OCI-LY7 (cell line): ENCODE results near the gene KRT86. TPM values are rescaled to one million over a fixed set of nuclear protein-coding genes. Genes with fewer than 3 reads are reported as not detected.
A peak's percentile ranks its signal among the peaks of the same experiment; 100 is the strongest.

Experiments used
- BruUV-seq: library from RNA; stranded (reverse); fragments of 400-500 nt; replicated peaks from 2 replicates; lab custom pipeline; 2021; lab: Mats Ljungman, UMichigan
- CTCF ChIA-PET: fragments of 300-600 bp; sonication (Branson Sonifier 250); formaldehyde crosslinking; loops from one replicate; lab custom pipeline; 2022; ENCODE audit warnings: antibody characterized with exemption; ENCODE audit not compliant: unreplicated experiment; lab: Charles Lee
- POLR2A ChIA-PET: fragments of 300-600 bp; sonication (Branson Sonifier 250); formaldehyde crosslinking; loops from one replicate; lab custom pipeline; 2022; ENCODE audit warnings: antibody characterized with exemption; lab: Charles Lee
- DNase-seq: peaks from one replicate; pipeline ENCODE4 v3.0.0-alpha.2; 2015; ENCODE audit warnings: low spot score
- H2AFZ ChIP-seq: fragments of 200-600 bp; sonication (generic), shearing (Covaris generic); 2 replicates; pipeline ENCODE4 v1.6.1; 2014; ENCODE audit warnings: mild to moderate bottlenecking, antibody characterized with exemption, low read length, moderate library complexity
- H3K27ac ChIP-seq: fragments of 200-600 bp; sonication (generic); 2 replicates; pipeline ENCODE4 v1.5.1; 2014; ENCODE audit warnings: mixed run types, low read depth, mild to moderate bottlenecking, moderate library complexity, low read length, inconsistent platforms; ENCODE audit not compliant: poor library complexity, severe bottlenecking
- H3K36me3 ChIP-seq: fragments of 200-600 bp; sonication (generic); 2 replicates; pipeline ENCODE4 v1.6.1; 2014; ENCODE audit warnings: mild to moderate bottlenecking, antibody characterized with exemption, low read length, moderate library complexity, mixed read lengths; ENCODE audit not compliant: insufficient read depth
- H3K4me1 ChIP-seq: fragments of 200-600 bp; sonication (generic); 2 replicates; pipeline ENCODE4 v1.5.1; 2014; ENCODE audit warnings: mild to moderate bottlenecking, low read length; ENCODE audit not compliant: insufficient read depth, poor library complexity, severe bottlenecking
- H3K4me2 ChIP-seq: fragments of 200-600 bp; sonication (generic); 2 replicates; pipeline ENCODE4 v1.6.1; 2014; ENCODE audit warnings: mild to moderate bottlenecking, low read length
- H3K4me3 ChIP-seq: fragments of 200-600 bp; sonication (generic); 2 replicates; pipeline ENCODE4 v1.5.1; 2014; ENCODE audit warnings: mild to moderate bottlenecking, low read depth, low read length; ENCODE audit not compliant: poor library complexity, severe bottlenecking
- H3K79me2 ChIP-seq: fragments of 200-600 bp; sonication (generic); 2 replicates; pipeline ENCODE4 v1.6.1; 2016; ENCODE audit warnings: low read depth, mild to moderate bottlenecking, low read length, moderate library complexity, mixed read lengths; ENCODE audit not compliant: insufficient read depth
- H3K9me2 ChIP-seq: fragments of 200-600 bp; sonication (generic); 2 replicates; pipeline ENCODE4 v1.6.1; 2016; ENCODE audit warnings: mild to moderate bottlenecking, low read length, mixed read lengths; ENCODE audit not compliant: insufficient read depth
- H3K9me3 ChIP-seq: fragments of 200-600 bp; sonication (generic); 2 replicates; pipeline ENCODE4 v1.6.1; 2014; ENCODE audit warnings: mild to moderate bottlenecking, mixed run types, low read length, mixed read lengths
- H4K20me1 ChIP-seq: fragments of 200-600 bp; sonication (generic); 2 replicates; pipeline ENCODE4 v1.6.1; 2014; ENCODE audit warnings: mild to moderate bottlenecking, antibody characterized with exemption, low read length, moderate library complexity, mixed read lengths; ENCODE audit not compliant: insufficient read depth
- CTCF ChIP-seq: fragments of 200-600 bp; sonication (generic); conservative IDR thresholded peaks from 2 replicates; pipeline ENCODE4 v1.5.1; 2014; ENCODE audit warnings: mild to moderate bottlenecking, antibody characterized with exemption, low read length, moderate library complexity, mixed read lengths
- EZH2phosphoT487 ChIP-seq: fragments of 200-600 bp; sonication (generic); IDR thresholded peaks from 2 replicates; pipeline ENCODE4 v1.6.1; 2018; ENCODE audit warnings: low read depth, borderline replicate concordance, mild to moderate bottlenecking, mixed run types, antibody characterized with exemption, low read length, moderate library complexity, mixed read lengths
- intact Hi-C: fragments of 100-400 bp; cut with micrococcal nuclease; formaldehyde crosslinking; loops from one replicate; pipeline ENCODE4 v1.10.0; 2022; ENCODE audit not compliant: unreplicated experiment
- total RNA-seq, 2 experiments: library from RNA; depleted of rRNA in 1 of 2; stranded (reverse); fragments of >200 nt in 1 of 2; shearing (Covaris generic) in 1 of 2; gene quantifications; 2 replicates each; pipeline ENCODE4 v1.2.3, GENCODE V29; 2014 to 2022

The KRT86 gene
- total RNA-seq, 2 experiments from 2014 or later = not detected

- intact Hi-C loops = no loop called here
These were observed 31.7 kb downstream of the KRT86 start for GRCh38 chr12:52305921-52306705.

GRCh38 chr12:52306731-52307130 is 32.3 kb downstream of the KRT86 start:
- H3K4me2 ChIP-seq = no peak overlapping the region
- no peaks in the 10 kb centered on the region for H3K9me2 ChIP-seq
- intact Hi-C loops = no loop called here
- H2AFZ ChIP-seq = no peak overlapping the region
- H3K36me3 ChIP-seq = no peaks in the 10 kb centered on the region
- no peak for DNase-seq
- H3K4me3 ChIP-seq = no peak overlapping the region
- TF ChIP-seq CTCF (no peak), EZH2phosphoT487 (no peak)
- peaks cover 7% of the 10 kb centered on the region for H3K4me1 ChIP-seq
- BruUV-seq = no TSS peak
- no peaks in the 10 kb centered on the region; the same call in 1 of the 2 replicates for H4K20me1 ChIP-seq
- no peaks in the 10 kb centered on the region for H3K79me2 ChIP-seq
- ChIA-PET POLR2A (no interaction called here), CTCF (no interaction called here)
- no peak overlapping the region for H3K27ac ChIP-seq
- H3K9me3 ChIP-seq = no peaks in the 10 kb centered on the region

More at GRCh38 chr12:52305921-52306705, 31.7 kb downstream of the KRT86 start:
- no peak for DNase-seq
- no peak for TF ChIP-seq EZH2phosphoT487
- TF ChIP-seq CTCF = peak; percentile 65
- H3K4me1 ChIP-seq = peaks cover 7% of the 10 kb centered on the region
- CTCF ChIA-PET = no interaction called here
- H3K9me3 ChIP-seq = no peaks in the 10 kb centered on the region
- no peak overlapping the region for H3K4me3 ChIP-seq
- no peak overlapping the region for H2AFZ ChIP-seq
- H3K4me2 ChIP-seq = no peak overlapping the region
- no peaks in the 10 kb centered on the region for H3K79me2 ChIP-seq
- POLR2A ChIA-PET = no interaction called here
- no peak overlapping the region for H3K27ac ChIP-seq
- no peaks in the 10 kb centered on the region for H3K36me3 ChIP-seq
- no peaks in the 10 kb centered on the region for H3K9me2 ChIP-seq
- no TSS peak for BruUV-seq
- H4K20me1 ChIP-seq = no peaks in the 10 kb centered on the region; the same call in 1 of the 2 replicates
